Colonic mucosa (tissue), 4 donors: ENCODE data around the gene CAMK1G. TPM values are rescaled to one million over a fixed set of nuclear protein-coding genes. Genes with fewer than 3 reads are reported as not detected.

Source experiments
- DNase-seq: peaks from one replicate; pipeline ENCODE4 v3.0.0-alpha.2; 2020
- H3K27ac ChIP-seq: fragments of 200-600 bp; one replicate; pipeline ENCODE4 v1.8.0; 2021
- H3K27me3 ChIP-seq: fragments of 200-600 bp; one replicate; pipeline ENCODE4 v1.8.0; 2021
- H3K36me3 ChIP-seq: fragments of 200-600 bp; one replicate; pipeline ENCODE4 v1.8.0; 2021
- H3K4me1 ChIP-seq: fragments of 200-600 bp; one replicate; pipeline ENCODE4 v1.8.0; 2021; ENCODE audit warnings: mild to moderate bottlenecking
- H3K4me3 ChIP-seq: fragments of 200-600 bp; one replicate; pipeline ENCODE4 v1.8.0; 2021
- H3K9ac ChIP-seq, 2 donors: one replicate each; pipeline ENCODE4 v1.7.0; 2013; ENCODE audit warnings: control low read depth in 2 of 2, low read depth in 2 of 2, low read length in 2 of 2
- H3K9me3 ChIP-seq: fragments of 200-600 bp; one replicate; pipeline ENCODE4 v1.8.0; 2021
- intact Hi-C: fragments of 100-400 bp; cut with DNase I; formaldehyde crosslinking; loops from one replicate; pipeline ENCODE4 v1.14.1; 2022
- total RNA-seq, 2 donors: library from RNA; stranded (reverse); fragmentation: NEBNext Ultra II Directional in 1 of 2; extraction: Animal tissue kit (Norgen Biotek cat#: 25700) in 1 of 2; gene quantifications; one replicate each; pipeline ENCODE4 v1.2.1, GENCODE V29; 2021
- TF ChIP-seq, protein P1 (sequence below): fragments of 200-600 bp; IDR thresholded peaks from one replicate; pipeline ENCODE4 v1.8.0; 2022; ENCODE audit warnings: antibody characterized with exemption, mild to moderate bottlenecking
- donor health status: healthy.
- donor health status: DM: no; HTN: no; CAD: no.
- donor health status: DM: no; HTN: no; CAD: no.

The CAMK1G gene
- total RNA-seq, 2 donors from 2014 or later, result 0.21 TPM; not detected in 1

- Histone ChIP-seq H3K9ac (no peak overlapping the region), H3K27ac (no peak overlapping the region), H3K9me3 (no peaks in the 10 kb centered on the region), H3K27me3 (no peaks in the 10 kb centered on the region), H3K4me1 (no peaks in the 10 kb centered on the region), H3K36me3 (peaks cover 8% of the 10 kb centered on the region), H3K4me3 (no peak overlapping the region)
- TF ChIP-seq, protein P1, sequence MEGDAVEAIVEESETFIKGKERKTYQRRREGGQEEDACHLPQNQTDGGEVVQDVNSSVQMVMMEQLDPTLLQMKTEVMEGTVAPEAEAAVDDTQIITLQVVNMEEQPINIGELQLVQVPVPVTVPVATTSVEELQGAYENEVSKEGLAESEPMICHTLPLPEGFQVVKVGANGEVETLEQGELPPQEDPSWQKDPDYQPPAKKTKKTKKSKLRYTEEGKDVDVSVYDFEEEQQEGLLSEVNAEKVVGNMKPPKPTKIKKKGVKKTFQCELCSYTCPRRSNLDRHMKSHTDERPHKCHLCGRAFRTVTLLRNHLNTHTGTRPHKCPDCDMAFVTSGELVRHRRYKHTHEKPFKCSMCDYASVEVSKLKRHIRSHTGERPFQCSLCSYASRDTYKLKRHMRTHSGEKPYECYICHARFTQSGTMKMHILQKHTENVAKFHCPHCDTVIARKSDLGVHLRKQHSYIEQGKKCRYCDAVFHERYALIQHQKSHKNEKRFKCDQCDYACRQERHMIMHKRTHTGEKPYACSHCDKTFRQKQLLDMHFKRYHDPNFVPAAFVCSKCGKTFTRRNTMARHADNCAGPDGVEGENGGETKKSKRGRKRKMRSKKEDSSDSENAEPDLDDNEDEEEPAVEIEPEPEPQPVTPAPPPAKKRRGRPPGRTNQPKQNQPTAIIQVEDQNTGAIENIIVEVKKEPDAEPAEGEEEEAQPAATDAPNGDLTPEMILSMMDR, result no peak
- peak; percentile 78 for DNase-seq
- intact Hi-C loops, result no loop called here
Measured at GRCh38 chr1:209621286-209621685, 37.8 kb downstream of the CAMK1G start.

GRCh38 chr1:209621741-209622655 is 38.5 kb downstream of the CAMK1G start:
- intact Hi-C loops, result no loop called here
- H3K36me3 ChIP-seq, result peaks cover 9% of the 10 kb centered on the region
- no peak overlapping the region for H3K9ac ChIP-seq
- no peak overlapping the region for H3K27ac ChIP-seq
- H3K4me1 ChIP-seq, result no peaks in the 10 kb centered on the region
- TF ChIP-seq, protein P1, result no peak
- no peaks in the 10 kb centered on the region for H3K9me3 ChIP-seq
- no peak for DNase-seq
- H3K4me3 ChIP-seq, result no peak overlapping the region
- H3K27me3 ChIP-seq, result no peaks in the 10 kb centered on the region

DNA sequence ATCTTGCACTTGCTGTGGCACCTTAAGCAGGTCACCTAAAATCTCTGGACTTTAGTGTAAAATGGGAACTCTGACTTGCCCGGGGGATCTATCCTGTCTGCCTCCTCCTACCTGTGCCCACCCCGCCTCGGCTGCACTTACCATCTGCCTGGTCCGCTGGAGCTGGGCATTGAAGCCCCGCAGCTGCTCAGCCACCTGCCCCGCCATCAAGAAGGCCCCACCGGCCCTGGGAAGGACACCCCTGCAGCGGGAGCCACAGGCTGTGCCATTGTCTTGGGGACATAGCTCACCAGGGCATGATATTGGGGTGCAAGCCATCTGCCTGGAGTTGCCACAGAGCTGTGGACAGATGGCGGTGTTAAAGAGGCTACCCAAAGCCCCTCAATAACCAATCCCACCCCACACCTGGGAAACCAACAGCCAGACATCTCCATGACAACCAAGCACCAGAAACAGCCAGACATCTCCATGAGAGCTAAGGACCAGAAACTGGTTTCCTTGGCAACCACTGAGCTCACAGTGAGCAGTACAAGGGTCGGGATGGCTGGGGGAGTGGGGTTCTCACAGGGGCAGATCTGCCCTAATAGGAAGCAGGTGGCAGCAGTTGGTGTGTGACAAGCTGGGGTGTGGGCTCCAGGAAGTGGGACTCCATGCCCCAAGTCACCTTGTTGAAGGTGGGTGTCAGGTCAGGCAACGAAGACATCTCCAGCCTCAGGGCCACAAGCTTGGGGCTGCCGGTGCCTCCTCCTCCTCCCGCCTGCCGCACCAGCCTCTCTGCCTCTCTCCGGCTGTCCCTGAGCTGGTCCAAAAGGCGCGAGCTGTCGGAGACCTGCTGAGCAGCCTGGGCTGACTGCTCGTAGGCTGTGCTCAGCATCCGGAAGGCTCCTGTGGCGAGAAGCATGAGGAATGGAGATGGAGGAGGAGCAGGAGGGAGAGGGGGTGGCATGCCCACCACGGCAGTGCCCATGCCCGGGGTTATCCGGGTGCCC is 39.6 kb downstream of the CAMK1G start:
- no peaks in the 10 kb centered on the region for H3K9me3 ChIP-seq
- DNase-seq, result no peak
- TF ChIP-seq, protein P1, result no peak
- H3K36me3 ChIP-seq, result peaks cover 6% of the 10 kb centered on the region
- no peaks in the 10 kb centered on the region for H3K4me1 ChIP-seq
- no peak overlapping the region for H3K27ac ChIP-seq
- no peak overlapping the region for H3K4me3 ChIP-seq
- H3K9ac ChIP-seq, result no peak overlapping the region
- intact Hi-C loops, result no loop called here
- no peaks in the 10 kb centered on the region for H3K27me3 ChIP-seq

GRCh38 chr1:209624558-209625549 is 41.3 kb downstream of the CAMK1G start:
- no peak overlapping the region for H3K4me3 ChIP-seq
- DNase-seq, result no peak
- no peaks in the 10 kb centered on the region for H3K27me3 ChIP-seq
- H3K4me1 ChIP-seq, result no peaks in the 10 kb centered on the region
- H3K9ac ChIP-seq, result no peak overlapping the region
- no peak overlapping the region for H3K27ac ChIP-seq
- TF ChIP-seq, protein P1, result no peak
- intact Hi-C loops, result loop anchor here (5.0 kb wide), 1 partner anchor 48 kb away; no protein-coding TSS in a partner anchor
- no peaks in the 10 kb centered on the region for H3K9me3 ChIP-seq
- peaks cover 6% of the 10 kb centered on the region for H3K36me3 ChIP-seq
